CD4-positive, alpha-beta T cell (primary cell): ENCODE results near the gene TAGLN3. TPM values are rescaled to one million over a fixed set of nuclear protein-coding genes. Genes with fewer than 3 reads are reported as not detected.

Experiments
- ATAC-seq: fragments of 200-7000 bp; cut with Tn5 transposase; one replicate; pipeline ENCODE4 v1.10.0; 2022; ENCODE audit warnings: mild to moderate bottlenecking; ENCODE audit not compliant: poor library complexity
- CTCF ChIA-PET: fragments of 350-600 bp; sonication (Branson Sonifier 250); formaldehyde crosslinking; loops from one replicate; lab custom pipeline; 2021; ENCODE audit warnings: antibody characterized with exemption, inconsistent platforms; lab: Charles Lee
- POLR2A ChIA-PET: fragments of 350-600 bp; sonication (Branson Sonifier 250); formaldehyde crosslinking; loops from one replicate; lab custom pipeline; 2021; ENCODE audit warnings: antibody characterized with exemption, inconsistent platforms; lab: Charles Lee
- DNase-seq, 14 experiments: peaks; one replicate each; pipeline ENCODE4 v3.0.0-alpha.2; 2013 to 2020; ENCODE audit warnings: mixed read lengths in 2 of 14
- H3K27ac ChIP-seq, 2 donors: one replicate each; pipeline versions ENCODE4 v1.5.1 to v1.7.0; 2013; ENCODE audit warnings: low read length in 2 of 2, low read depth in 1 of 2, mild to moderate bottlenecking in 1 of 2
- H3K27me3 ChIP-seq, 2 experiments: 1 replicate in 1 of 2; 2 replicates in 1 of 2; pipeline versions ENCODE4 v1.6.1 to v1.7.0; 2013; ENCODE audit warnings: low read length in 2 of 2, control low read depth in 1 of 2, mild to moderate bottlenecking in 1 of 2, moderate library complexity in 1 of 2; ENCODE audit not compliant: insufficient read depth in 2 of 2, control insufficient read depth in 1 of 2
- H3K36me3 ChIP-seq: one replicate; pipeline ENCODE4 v1.6.1; 2013; ENCODE audit warnings: low read length, control low read depth; ENCODE audit not compliant: insufficient read depth
- H3K4me1 ChIP-seq: one replicate; pipeline ENCODE4 v1.6.1; 2013; ENCODE audit warnings: low read length, control low read depth; ENCODE audit not compliant: insufficient read depth
- H3K4me3 ChIP-seq: one replicate; pipeline ENCODE4 v1.5.1; 2013; ENCODE audit warnings: mild to moderate bottlenecking, low read length, moderate library complexity
- H3K9me3 ChIP-seq, 2 experiments: 1 replicate in 1 of 2; 2 replicates in 1 of 2; pipeline versions ENCODE4 v1.6.1 to v1.7.0; 2013; ENCODE audit warnings: low read length in 2 of 2, mild to moderate bottlenecking in 2 of 2, control low read depth in 1 of 2, moderate library complexity in 1 of 2; ENCODE audit not compliant: control insufficient read depth in 1 of 2, insufficient read depth in 1 of 2
- H3K27ac Mint-ChIP-seq: one replicate; pipeline ENCODE4 v1.8.0; 2020; ENCODE audit warnings: mixed read lengths
- H3K27me3 Mint-ChIP-seq: one replicate; pipeline ENCODE4 v1.8.0; 2021; ENCODE audit warnings: mixed read lengths
- H3K36me3 Mint-ChIP-seq: one replicate; pipeline ENCODE4 v1.8.0; 2021; ENCODE audit warnings: low read depth, mixed read lengths
- H3K4me1 Mint-ChIP-seq: one replicate; pipeline ENCODE4 v1.8.0; 2021; ENCODE audit warnings: low read depth, mixed read lengths
- H3K4me3 Mint-ChIP-seq: one replicate; pipeline ENCODE4 v1.8.0; 2020; ENCODE audit warnings: mild to moderate bottlenecking, mixed read lengths
- H3K9me3 Mint-ChIP-seq: one replicate; pipeline ENCODE4 v1.8.0; 2020; ENCODE audit warnings: mixed read lengths
- intact Hi-C, 2 experiments: fragments of 100-400 bp; cut with DNase I in 1 of 2; cut with micrococcal nuclease in 1 of 2; formaldehyde crosslinking; loops; one replicate each; pipeline versions ENCODE4 v1.15.1 to v1.9.0; 2023 to 2025; cut with DNase I, micrococcal nuclease
- total RNA-seq, 174 experiments: library from RNA in 2 of 174; stranded (reverse) in 2 of 174; gene quantifications; one replicate each; pipeline ENCODE4 v1.2.3 and lab custom pipeline; 2021 to 2026
- TF ChIP-seq, protein P1 (sequence below): fragments of 200-600 bp; IDR thresholded peaks from one replicate; pipeline ENCODE4 v1.8.0; 2022; ENCODE audit warnings: antibody characterized with exemption, mild to moderate bottlenecking

The TAGLN3 gene
- total RNA-seq, 2 experiments from 2014 or later = 0.28 TPM; not detected in 1

DNA sequence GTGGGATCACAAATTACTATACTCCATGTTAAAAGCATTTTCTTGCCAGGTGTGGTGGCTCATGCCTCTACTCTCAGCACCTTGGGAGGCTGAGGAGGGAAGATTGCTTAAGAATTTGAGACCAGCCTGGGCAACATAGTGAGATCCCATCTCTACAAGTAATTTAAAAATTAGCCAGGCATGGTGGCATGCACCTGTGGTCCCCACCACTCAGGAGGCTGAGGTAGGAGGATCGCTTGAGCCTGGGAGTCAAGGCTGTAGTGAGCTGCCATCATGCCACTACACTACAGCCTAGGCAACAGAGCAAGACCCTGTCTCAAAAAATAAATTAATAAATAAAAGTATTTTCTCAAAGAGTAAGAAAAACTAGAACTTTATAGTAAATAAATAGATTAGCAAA is 42.8 kb upstream of the TAGLN3 start:
- H3K4me3 Mint-ChIP-seq = no peak overlapping the region
- H3K27ac ChIP-seq = no peak overlapping the region
- no peak overlapping the region for H3K4me3 ChIP-seq
- H3K36me3 ChIP-seq = no peaks in the 10 kb centered on the region
- H3K9me3 Mint-ChIP-seq = no peaks in the 10 kb centered on the region
- H3K4me1 ChIP-seq = no peaks in the 10 kb centered on the region
- ATAC-seq (no peak), DNase-seq (no peak)
- H3K27ac Mint-ChIP-seq = no peak overlapping the region
- intact Hi-C loops = no loop called here
- ChIA-PET CTCF (no interaction called here), POLR2A (no interaction called here)
- H3K36me3 Mint-ChIP-seq = no peaks in the 10 kb centered on the region
- TF ChIP-seq, protein P1, sequence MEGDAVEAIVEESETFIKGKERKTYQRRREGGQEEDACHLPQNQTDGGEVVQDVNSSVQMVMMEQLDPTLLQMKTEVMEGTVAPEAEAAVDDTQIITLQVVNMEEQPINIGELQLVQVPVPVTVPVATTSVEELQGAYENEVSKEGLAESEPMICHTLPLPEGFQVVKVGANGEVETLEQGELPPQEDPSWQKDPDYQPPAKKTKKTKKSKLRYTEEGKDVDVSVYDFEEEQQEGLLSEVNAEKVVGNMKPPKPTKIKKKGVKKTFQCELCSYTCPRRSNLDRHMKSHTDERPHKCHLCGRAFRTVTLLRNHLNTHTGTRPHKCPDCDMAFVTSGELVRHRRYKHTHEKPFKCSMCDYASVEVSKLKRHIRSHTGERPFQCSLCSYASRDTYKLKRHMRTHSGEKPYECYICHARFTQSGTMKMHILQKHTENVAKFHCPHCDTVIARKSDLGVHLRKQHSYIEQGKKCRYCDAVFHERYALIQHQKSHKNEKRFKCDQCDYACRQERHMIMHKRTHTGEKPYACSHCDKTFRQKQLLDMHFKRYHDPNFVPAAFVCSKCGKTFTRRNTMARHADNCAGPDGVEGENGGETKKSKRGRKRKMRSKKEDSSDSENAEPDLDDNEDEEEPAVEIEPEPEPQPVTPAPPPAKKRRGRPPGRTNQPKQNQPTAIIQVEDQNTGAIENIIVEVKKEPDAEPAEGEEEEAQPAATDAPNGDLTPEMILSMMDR = no peak
- H3K4me1 Mint-ChIP-seq = no peaks in the 10 kb centered on the region
- no peaks in the 10 kb centered on the region for H3K27me3 Mint-ChIP-seq
- H3K9me3 ChIP-seq = no peaks in the 10 kb centered on the region
- H3K27me3 ChIP-seq = no peaks in the 10 kb centered on the region

- ATAC-seq (no peak), DNase-seq (no peak)
- TF ChIP-seq, protein P1 = no peak
- no peaks in the 10 kb centered on the region for H3K4me1 ChIP-seq
- Mint-ChIP-seq H3K27ac (no peak overlapping the region), H3K4me3 (no peak overlapping the region), H3K4me1 (no peaks in the 10 kb centered on the region), H3K27me3 (no peaks in the 10 kb centered on the region), H3K9me3 (no peaks in the 10 kb centered on the region), H3K36me3 (no peaks in the 10 kb centered on the region)
- CTCF ChIA-PET = no interaction called here
- H3K27ac ChIP-seq = no peak overlapping the region
- intact Hi-C loops = no loop called here
- POLR2A ChIA-PET = no interaction called here
- H3K4me3 ChIP-seq = no peak overlapping the region
- no peaks in the 10 kb centered on the region for H3K27me3 ChIP-seq
- H3K36me3 ChIP-seq = no peaks in the 10 kb centered on the region
- no peaks in the 10 kb centered on the region for H3K9me3 ChIP-seq
Observed at GRCh38 chr3:111956449-111956848, 42.3 kb upstream of the TAGLN3 start.

DNA sequence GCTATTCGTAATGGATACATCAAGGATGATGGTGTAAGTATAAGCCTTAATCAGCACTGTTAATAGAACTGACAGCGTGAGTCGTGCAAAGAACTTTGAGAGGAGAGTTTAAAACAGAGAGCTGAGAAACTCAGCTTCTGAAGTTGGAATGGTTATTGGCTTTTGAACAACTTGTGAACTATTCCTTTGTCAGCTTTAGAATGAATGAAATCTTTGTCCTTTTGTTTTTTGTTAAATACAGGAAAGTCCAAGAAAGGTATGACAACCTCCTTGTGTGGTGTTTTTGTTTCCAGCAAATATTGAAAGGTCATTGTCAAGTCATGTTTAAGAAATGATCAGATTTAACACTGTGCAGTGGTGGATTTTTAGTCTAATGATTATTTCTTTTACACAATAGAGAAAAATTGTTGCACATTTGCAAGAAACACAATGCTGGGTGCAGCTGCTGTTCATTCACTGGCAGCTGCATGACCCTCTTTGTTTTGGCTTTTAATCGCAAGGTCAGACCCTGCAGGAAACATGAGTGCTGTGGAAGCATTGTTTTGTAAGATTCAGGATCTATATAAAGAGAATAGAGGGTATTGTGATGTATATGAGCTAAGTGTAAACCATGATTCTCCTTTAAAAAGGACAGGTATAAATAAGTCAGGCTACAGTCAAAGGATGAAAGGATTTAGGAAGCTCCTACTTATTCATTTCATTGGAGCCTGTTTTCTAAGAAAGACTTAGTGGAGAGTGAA is 41.6 kb upstream of the TAGLN3 start:
- H3K36me3 Mint-ChIP-seq = no peaks in the 10 kb centered on the region
- no peaks in the 10 kb centered on the region for H3K4me1 Mint-ChIP-seq
- H3K4me3 Mint-ChIP-seq = no peak overlapping the region
- TF ChIP-seq, protein P1 = no peak
- DNase-seq (no peak), ATAC-seq (no peak)
- no peaks in the 10 kb centered on the region for H3K27me3 ChIP-seq
- ChIA-PET POLR2A (no interaction called here), CTCF (interaction anchor here (0.8 to 1.2 kb wide), 2 partner anchors 10 to 238 kb away, joined by 3 to 4 read pairs; no protein-coding TSS in a partner anchor)
- H3K4me1 ChIP-seq = no peaks in the 10 kb centered on the region
- no peaks in the 10 kb centered on the region for H3K27me3 Mint-ChIP-seq
- no peaks in the 10 kb centered on the region for H3K36me3 ChIP-seq
- no peak overlapping the region for H3K4me3 ChIP-seq
- intact Hi-C loops = no loop called here
- no peaks in the 10 kb centered on the region for H3K9me3 ChIP-seq
- H3K27ac ChIP-seq = no peak overlapping the region
- no peak overlapping the region for H3K27ac Mint-ChIP-seq
- no peaks in the 10 kb centered on the region for H3K9me3 Mint-ChIP-seq
